ENCODE measurements around the gene EGLN3. TPM values are rescaled to one million over a fixed set of nuclear protein-coding genes. Genes with fewer than 3 reads are reported as not detected.

Gene EGLN3
- total and polyA plus RNA-seq, 2 of the 13 experiments (the other 11 are each of a cell fraction or from before 2014, with no cell fraction given): 0.18 to 27.3 TPM

DNA sequence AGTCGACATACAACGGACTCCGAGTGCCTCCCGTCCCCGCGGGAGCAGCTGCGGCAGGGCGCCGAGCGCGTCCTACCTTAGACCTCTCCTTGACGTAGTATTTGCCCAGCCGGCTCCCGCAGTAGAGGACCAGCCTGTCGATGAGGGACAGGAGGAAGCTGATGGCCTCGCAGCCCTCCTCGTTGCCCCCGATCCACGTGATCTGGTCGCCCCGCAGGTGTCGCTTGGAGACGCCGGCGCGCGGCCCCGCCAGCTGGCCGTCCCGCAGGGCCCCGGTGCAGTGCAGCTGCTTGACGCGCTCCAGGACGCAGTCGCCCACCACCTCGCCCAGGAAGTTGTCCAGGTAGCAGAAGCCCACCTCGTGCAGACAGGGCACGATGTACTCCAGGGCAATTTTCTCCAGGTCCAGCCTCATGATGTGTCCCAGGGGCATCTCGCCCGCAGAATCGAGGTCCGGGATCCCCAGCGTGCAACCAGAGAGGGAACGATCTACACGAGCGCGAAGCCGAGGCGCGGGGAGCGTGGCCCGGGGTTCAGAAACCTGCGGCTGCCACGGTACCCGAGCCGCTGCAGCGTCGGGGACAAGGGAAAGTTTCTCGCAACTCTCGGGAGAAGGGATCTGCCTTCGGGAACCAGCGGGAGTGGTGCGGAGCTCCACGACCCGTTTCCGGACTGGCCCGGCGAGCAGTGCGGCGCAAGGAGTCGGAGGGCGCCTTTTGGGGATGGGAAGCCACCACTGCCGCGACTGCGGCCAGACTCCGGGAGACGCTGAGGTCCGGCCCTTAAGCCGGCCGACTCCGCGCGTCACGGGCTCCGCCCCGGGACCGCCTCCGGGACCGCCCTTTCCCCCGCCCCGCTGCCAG is at the start of gene EGLN3 (continued):
- TF ChIP-seq JDP2 (CRISPR knock-in tag; IDR thresholded peaks at IDR 0.05; ENCODE audit: borderline replicate concordance) (no peak; the same call in 1 of the 2 replicates), STAT5B (CRISPR knock-in tag; IDR thresholded peaks at IDR 0.05) (no peak), ONECUT2 (CRISPR knock-in tag; IDR thresholded peaks at IDR 0.05) (no peak), ZNF235 (CRISPR knock-in tag; IDR thresholded peaks at IDR 0.05; ENCODE audit: borderline replicate concordance) (no peak), ZNF660 (CRISPR knock-in tag; IDR thresholded peaks at IDR 0.05; ENCODE audit: borderline replicate concordance, low read depth) (peak; percentile 55), KMT2A (CRISPR knock-in tag; IDR thresholded peaks at IDR 0.05) (0 out of 2 replicates have a peak, but pooled peaks have one; percentile 59), ZNF367 (CRISPR knock-in tag; IDR thresholded peaks at IDR 0.05; ENCODE audit: borderline replicate concordance) (no peak), NR2F1 (CRISPR knock-in tag; IDR thresholded peaks at IDR 0.05) (no peak), KAT2B (IDR thresholded peaks at IDR 0.05; ENCODE audit: borderline replicate concordance, low read depth, low read length) (peak; percentile 29; the same call in 1 of the 2 replicates), ZBTB20 (CRISPR knock-in tag; IDR thresholded peaks at IDR 0.05; ENCODE audit: borderline replicate concordance, low read depth) (no peak), MAFG (CRISPR knock-in tag; IDR thresholded peaks at IDR 0.05) (peak; percentile 8; the same call in 1 of the 2 replicates), CCDC6 (CRISPR knock-in tag; IDR thresholded peaks at IDR 0.05) (peak; percentile 42; the same call in 1 of the 2 replicates), ZFP82 (CRISPR knock-in tag; IDR thresholded peaks at IDR 0.05; ENCODE audit: borderline replicate concordance) (peak; percentile 64; the same call in 1 of the 2 replicates), SP1 (IDR thresholded peaks at IDR 0.05) (no peak), SP1 (CRISPR knock-in tag; IDR thresholded peaks at IDR 0.05) (peak; percentile 72; the same call in 1 of the 2 replicates), CC2D1A (CRISPR knock-in tag; IDR thresholded peaks at IDR 0.05) (no peak), NCOA1 (CRISPR knock-in tag; IDR thresholded peaks at IDR 0.05) (no peak), SALL1 (CRISPR knock-in tag; IDR thresholded peaks at IDR 0.05) (peak; percentile 69), TGIF2 (CRISPR knock-in tag; IDR thresholded peaks at IDR 0.05) (no peak), ZNF7 (CRISPR knock-in tag; IDR thresholded peaks at IDR 0.05) (no peak), MED1 (CRISPR knock-in tag; IDR thresholded peaks at IDR 0.05) (peak; percentile 70)
- TF ChIP-seq, protein P1, sequence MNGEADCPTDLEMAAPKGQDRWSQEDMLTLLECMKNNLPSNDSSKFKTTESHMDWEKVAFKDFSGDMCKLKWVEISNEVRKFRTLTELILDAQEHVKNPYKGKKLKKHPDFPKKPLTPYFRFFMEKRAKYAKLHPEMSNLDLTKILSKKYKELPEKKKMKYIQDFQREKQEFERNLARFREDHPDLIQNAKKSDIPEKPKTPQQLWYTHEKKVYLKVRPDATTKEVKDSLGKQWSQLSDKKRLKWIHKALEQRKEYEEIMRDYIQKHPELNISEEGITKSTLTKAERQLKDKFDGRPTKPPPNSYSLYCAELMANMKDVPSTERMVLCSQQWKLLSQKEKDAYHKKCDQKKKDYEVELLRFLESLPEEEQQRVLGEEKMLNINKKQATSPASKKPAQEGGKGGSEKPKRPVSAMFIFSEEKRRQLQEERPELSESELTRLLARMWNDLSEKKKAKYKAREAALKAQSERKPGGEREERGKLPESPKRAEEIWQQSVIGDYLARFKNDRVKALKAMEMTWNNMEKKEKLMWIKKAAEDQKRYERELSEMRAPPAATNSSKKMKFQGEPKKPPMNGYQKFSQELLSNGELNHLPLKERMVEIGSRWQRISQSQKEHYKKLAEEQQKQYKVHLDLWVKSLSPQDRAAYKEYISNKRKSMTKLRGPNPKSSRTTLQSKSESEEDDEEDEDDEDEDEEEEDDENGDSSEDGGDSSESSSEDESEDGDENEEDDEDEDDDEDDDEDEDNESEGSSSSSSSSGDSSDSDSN (CRISPR knock-in tag; IDR thresholded peaks at IDR 0.05): peak; percentile 83
- TF ChIP-seq, protein P2, sequence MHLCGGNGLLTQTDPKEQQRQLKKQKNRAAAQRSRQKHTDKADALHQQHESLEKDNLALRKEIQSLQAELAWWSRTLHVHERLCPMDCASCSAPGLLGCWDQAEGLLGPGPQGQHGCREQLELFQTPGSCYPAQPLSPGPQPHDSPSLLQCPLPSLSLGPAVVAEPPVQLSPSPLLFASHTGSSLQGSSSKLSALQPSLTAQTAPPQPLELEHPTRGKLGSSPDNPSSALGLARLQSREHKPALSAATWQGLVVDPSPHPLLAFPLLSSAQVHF (CRISPR knock-in tag; IDR thresholded peaks at IDR 0.05): 0 out of 2 replicates have a peak, but pooled peaks have one; percentile 11
- TF ChIP-seq, protein P3, sequence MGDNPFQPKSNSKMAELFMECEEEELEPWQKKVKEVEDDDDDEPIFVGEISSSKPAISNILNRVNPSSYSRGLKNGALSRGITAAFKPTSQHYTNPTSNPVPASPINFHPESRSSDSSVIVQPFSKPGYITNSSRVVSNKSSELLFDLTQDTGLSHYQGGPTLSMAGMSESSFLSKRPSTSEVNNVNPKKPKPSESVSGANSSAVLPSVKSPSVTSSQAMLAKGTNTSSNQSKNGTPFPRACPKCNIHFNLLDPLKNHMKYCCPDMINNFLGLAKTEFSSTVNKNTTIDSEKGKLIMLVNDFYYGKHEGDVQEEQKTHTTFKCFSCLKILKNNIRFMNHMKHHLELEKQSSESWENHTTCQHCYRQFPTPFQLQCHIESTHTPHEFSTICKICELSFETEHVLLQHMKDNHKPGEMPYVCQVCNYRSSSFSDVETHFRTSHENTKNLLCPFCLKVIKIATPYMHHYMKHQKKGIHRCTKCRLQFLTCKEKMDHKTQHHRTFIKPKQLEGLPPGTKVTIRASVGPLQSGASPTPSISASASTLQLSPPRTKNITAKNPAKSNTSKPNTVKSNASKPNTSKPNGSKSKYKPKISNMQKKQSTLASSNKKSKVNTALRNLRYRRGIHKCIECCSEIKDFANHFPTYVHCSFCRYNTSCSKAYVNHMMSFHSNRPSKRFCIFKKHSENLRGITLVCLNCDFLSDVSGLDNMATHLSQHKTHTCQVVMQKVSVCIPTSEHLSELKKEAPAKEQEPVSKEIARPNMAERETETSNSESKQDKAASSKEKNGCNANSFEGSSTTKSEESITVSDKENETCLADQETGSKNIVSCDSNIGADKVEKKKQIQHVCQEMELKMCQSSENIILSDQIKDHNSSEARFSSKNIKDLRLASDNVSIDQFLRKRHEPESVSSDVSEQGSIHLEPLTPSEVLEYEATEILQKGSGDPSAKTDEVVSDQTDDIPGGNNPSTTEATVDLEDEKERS (CRISPR knock-in tag; IDR thresholded peaks at IDR 0.05): no peak
